ENCODE results near the gene PAPSS1.

DNA sequence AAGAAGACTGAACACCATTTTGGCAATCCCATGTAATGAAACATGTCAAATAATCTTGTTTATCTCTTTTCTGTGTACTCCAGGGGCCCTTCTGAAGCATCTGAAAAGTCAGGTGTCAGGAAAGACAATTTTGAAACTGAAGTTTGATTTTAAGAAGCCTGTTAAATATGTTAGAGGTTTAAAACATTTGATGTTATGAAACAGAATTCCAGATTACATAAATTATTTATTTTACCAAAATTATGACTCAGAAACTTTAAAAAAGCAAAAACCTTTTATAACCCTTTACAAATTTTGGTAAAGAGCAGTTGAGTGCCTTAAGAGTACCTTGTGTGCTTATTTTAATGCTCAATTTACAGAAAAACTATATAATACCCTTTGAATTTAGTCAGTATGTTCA lies 130.8 kb downstream of the PAPSS1 start:
- TF ChIP-seq, protein P1, sequence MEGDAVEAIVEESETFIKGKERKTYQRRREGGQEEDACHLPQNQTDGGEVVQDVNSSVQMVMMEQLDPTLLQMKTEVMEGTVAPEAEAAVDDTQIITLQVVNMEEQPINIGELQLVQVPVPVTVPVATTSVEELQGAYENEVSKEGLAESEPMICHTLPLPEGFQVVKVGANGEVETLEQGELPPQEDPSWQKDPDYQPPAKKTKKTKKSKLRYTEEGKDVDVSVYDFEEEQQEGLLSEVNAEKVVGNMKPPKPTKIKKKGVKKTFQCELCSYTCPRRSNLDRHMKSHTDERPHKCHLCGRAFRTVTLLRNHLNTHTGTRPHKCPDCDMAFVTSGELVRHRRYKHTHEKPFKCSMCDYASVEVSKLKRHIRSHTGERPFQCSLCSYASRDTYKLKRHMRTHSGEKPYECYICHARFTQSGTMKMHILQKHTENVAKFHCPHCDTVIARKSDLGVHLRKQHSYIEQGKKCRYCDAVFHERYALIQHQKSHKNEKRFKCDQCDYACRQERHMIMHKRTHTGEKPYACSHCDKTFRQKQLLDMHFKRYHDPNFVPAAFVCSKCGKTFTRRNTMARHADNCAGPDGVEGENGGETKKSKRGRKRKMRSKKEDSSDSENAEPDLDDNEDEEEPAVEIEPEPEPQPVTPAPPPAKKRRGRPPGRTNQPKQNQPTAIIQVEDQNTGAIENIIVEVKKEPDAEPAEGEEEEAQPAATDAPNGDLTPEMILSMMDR (IDR thresholded peaks at IDR 0.05; ENCODE audit: extremely low read depth in 1 of 2, insufficient read depth in 1 of 2, low read depth in 1 of 2, low read length in 2 of 2) = no peak
- TF ChIP-seq POLR2A (IDR thresholded peaks at IDR 0.05; ENCODE audit: low read depth, low read length) = no peak
- TF ChIP-seq MYC (IDR thresholded peaks at IDR 0.05; ENCODE audit: low read depth, low read length) = no peak
- no peak for TF ChIP-seq EZH2 (IDR thresholded peaks at IDR 0.05; ENCODE audit: borderline replicate concordance, low read depth, low read length, severe bottlenecking)
